ENCODE data around the gene PCED1A.

DNA sequence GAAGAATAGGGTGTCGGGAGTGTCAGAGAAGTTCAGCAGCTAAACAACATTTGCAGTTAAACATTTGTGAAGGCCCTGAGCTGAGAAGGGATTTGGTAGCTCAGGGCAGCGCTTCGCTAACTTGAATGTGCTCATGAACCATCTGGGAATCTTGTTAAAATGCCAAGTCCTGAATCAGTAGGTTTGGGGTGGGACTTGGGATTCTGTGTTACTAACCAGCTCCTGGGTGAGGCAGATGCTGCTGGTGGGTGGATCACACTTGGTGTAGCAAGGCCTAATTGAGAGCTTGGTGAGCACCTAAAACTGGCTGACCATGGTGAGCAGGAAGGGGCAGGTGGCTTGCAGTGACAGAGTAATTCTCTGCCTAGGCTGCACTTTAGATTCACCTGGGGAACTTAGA lies 38.7 kb upstream of the PCED1A start:
- TF ChIP-seq, protein P1, sequence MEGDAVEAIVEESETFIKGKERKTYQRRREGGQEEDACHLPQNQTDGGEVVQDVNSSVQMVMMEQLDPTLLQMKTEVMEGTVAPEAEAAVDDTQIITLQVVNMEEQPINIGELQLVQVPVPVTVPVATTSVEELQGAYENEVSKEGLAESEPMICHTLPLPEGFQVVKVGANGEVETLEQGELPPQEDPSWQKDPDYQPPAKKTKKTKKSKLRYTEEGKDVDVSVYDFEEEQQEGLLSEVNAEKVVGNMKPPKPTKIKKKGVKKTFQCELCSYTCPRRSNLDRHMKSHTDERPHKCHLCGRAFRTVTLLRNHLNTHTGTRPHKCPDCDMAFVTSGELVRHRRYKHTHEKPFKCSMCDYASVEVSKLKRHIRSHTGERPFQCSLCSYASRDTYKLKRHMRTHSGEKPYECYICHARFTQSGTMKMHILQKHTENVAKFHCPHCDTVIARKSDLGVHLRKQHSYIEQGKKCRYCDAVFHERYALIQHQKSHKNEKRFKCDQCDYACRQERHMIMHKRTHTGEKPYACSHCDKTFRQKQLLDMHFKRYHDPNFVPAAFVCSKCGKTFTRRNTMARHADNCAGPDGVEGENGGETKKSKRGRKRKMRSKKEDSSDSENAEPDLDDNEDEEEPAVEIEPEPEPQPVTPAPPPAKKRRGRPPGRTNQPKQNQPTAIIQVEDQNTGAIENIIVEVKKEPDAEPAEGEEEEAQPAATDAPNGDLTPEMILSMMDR (IDR thresholded peaks at IDR 0.05; ENCODE audit: insufficient read depth, low read length) = no peak
- TF ChIP-seq REST (IDR thresholded peaks at IDR 0.05; ENCODE audit: insufficient replicate concordance, low read depth) = no peak
- no peak for TF ChIP-seq POLR2AphosphoS5 (IDR thresholded peaks at IDR 0.05; ENCODE audit: low read depth)
